ENCODE measurements around the gene CHD9.

CHD9 gene

DNA sequence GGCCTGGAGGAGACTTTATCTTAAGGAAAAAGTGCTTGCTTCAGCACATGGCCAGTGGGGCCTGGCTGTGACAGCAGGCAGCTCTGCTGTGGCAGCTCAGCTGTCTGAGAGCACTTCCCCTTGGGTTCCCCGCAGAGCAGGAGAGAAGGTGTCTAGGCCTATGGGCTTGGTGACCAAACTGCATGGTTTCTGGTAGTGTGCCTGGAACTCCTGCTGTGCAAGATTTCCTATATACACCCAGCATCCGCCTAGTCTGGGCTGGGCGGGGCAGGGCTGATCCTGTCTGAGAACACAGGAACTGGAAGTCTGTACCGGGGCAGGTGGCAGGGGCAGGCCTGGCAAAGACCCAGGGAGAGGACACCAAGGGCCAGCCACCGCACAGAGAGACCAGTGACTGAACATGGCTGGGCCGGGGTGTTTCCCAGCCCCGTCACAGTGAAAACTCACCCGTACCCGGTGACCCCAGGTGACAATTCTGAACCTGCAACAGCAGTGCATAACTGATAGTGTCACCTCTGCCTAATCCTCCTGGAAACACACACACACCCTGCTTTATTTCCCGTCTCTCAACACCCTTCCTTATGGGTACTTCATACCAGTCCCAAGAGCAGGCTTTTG lies 39.3 kb downstream of the CHD9 start:
- DNase-seq (ENCODE audit: low read depth), result no peak

DNA sequence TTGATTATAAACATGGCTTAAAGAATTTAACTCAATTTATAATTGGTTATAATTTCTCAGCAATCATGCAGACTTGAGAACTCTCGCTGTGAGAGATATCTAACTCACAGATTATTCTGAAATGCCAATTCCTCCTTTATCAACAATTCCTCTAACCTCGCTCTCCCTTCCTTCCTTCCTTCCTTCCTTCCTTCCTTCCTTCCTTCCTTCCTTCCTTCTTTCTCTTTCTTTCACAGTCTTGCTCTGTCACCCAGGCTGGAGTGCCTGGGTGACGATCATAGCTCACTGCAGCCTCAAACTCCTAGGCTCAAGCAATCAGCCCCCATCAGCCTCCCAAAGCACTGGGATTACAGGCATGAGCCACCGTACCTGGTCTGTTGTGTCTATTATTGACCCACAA lies 42.4 kb downstream of the CHD9 start:
- no peak for DNase-seq (ENCODE audit: low read depth)

DNA sequence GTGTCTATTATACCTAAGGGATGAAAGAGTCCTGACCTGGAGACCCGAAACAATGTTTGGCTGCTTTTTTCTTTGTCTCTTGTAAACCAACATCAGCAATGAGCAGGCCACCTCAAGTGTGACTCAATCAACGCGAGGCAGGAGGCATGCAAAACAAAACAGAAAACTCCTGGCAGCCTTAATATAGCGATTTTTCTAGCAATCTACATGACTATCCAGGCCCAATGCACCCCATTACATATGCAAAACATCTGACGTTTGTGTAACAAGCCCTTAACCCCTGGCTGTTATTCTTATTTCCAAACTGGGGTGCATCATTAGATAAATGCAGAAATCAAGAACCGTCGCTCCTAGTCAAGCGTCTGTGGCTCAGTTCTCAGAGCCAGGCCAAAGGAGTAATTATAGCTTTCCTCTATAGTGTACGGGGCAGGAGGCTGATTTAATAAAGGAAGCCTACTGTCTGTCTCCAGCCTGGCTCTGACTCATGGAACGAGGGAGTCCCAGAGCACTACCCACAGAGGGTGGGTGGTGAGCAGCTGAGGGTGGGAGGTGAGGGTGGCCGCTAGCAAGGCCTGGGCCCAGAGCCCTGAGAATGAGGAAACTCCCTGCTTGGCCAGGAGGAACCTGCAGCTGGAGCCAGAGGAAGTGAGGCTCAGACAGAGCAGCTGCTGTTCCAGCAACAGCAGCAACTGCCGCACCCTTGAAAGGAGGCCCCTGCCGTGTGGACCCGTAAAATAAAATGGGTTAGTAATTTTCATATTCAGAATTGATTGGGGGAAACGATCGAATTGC lies 43.9 kb downstream of the CHD9 start:
- DNase-seq (ENCODE audit: low read depth), result no peak

DNA sequence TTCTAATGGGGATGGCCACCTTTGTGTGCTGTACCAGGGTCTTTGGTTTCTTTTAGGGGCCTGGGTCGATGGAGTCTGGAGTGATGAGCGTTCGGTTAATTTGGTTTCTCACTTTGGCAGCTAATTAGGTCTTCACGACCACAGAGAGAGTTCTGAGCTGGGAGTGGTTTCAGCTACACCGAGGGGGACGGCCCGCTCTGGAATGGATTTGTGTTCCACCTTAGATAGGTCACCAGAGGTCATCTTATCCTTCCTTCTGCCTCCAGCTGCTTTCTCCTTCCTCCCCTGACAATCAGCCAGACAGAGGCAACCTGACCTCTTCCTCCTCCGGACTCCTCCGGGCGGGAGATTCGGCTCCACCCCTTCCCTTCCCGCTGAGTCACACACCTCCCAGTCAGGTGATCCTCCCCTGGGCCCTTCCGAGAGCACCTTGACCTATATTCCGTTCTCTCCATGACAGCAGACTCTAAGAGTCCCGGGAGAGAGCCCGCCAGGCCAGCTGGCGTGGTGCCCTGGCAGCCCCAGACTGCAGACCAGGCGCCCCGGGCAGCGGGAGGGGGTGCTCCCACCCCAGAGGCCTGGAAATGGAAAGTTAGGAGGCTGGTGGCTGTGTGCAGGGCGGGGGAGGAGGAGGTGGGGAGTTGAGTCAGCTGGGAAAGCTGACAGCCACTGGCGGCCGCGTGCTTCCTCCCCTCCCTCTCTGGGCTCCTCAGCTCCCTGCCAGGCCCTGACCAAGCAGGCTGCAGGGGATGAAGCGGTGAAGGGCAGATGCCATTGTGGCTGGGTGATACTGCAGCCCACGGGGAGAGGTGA lies 44.7 kb downstream of the CHD9 start:
- peak; percentile 10 for DNase-seq (ENCODE audit: low read depth)

DNA sequence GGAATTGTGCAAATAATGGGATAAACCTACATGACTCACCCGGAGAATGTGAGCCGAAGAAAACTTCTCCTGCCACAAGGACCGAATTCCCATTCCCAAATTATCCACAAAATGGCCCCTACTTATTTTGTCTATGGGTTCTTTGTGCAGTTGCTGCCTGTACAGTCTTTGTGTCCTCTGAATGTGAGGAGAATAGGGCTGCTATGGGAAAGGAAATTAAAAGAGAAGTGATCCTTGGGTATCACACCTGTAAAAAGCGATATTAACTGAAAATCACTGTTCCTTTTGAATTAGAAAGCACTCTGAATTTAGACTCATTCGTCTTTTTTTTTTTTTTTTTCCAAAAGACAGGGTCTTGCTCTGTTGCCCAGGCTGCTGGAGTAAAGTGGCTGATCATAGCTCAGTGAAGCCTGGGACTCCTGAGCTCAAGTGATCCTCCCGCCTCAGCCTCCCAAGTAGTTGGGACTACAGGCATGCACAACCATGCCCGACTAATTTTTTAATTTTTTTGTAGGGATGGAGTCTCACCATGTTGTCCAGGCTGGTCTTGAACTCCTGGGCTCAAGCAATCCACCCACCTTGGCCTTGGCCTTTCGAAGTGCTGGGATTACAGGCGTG lies 45.4 kb downstream of the CHD9 start:
- no peak for DNase-seq (ENCODE audit: low read depth)

DNA sequence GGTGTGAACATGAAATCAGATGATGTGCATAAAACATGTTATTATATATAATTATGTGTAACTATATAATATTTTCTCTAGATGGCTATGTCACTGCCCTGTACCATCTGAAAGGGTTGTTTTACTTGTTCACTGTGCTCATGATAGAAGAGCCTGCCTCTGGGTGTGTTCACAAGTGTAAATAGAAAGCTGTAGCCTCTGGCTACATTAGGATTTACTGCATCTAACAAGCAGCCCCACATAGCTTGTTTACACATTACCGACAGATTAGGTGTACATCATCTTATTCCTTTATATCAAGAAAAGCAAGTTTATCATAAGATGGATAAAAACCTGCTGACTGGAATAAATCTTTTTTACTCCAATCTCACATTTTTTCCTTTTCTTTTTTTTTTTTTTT lies 46.1 kb downstream of the CHD9 start:
- DNase-seq (ENCODE audit: low read depth), result no peak

DNA sequence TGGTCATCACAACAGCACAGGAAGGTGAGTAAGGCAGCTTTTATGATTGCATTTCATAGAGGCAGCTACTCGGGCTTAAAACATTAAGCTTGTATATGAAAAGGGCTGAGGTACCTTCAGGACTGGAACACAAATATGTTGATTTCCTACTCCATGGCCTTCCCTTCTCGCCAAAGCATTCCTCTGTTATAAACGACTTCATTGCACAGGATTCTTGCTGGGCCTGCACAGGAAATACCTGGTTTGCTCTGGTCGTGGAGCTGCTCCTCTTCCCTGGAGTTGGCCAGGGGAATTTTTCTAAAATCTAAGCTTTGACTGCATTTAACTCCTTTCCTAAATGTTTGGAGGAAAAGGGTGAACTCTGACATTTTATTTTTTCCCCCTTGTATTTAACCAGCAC lies 49.0 kb downstream of the CHD9 start:
- no peak for DNase-seq (ENCODE audit: low read depth)

DNA sequence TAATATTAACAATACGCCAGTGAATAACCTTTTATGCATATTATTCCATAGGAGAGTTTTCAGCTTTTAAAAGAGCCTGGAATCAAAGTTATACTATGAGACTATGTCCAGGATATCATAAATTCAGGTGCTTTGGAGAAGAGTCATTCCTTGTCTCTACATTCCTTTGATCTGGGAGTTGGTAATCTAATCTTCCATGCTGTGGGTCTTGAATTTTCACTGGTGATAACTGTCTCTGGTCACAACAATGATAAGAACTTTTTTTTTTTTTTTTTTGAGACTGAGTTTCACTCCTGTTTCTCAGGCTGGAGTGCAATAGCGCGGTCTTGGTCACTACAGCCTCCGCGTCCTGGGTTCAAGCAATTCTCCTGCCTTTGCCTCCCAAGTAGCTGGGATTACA lies 50.8 kb downstream of the CHD9 start:
- DNase-seq (ENCODE audit: low read depth), result no peak

DNA sequence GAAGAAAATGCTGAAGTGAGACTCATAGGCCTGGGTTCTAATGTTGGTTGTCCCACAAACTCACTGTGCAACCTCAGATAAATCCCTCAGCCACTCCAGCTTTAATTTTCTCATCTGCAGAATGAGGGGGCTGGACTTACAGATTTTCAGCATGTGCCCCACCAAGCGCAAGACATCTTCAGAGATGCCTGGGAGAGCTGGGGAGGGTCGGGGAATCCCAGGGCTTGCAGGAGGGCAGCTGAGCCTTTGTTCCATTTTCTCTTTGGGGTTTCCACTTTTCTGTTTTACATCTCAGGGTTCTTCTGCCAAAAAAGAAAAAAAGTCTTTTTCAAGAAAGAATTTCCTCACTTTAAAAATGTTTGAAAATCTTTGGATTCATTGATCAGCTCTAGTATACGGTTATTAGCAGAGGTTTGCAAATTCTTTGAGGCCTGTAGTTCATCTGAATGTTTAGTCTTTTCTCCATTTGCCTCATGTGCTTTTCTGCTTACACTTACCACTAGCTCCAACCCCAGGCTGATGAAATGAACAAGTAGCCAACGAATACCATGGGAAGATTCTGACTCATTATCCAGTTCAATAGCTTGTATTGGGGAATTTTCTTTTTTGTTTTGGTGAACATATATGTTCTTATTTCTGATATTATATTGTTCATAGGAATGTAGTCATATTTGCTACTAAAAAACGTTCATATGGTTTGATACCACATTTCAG lies 56.4 kb downstream of the CHD9 start:
- DNase-seq (ENCODE audit: low read depth), result no peak

DNA sequence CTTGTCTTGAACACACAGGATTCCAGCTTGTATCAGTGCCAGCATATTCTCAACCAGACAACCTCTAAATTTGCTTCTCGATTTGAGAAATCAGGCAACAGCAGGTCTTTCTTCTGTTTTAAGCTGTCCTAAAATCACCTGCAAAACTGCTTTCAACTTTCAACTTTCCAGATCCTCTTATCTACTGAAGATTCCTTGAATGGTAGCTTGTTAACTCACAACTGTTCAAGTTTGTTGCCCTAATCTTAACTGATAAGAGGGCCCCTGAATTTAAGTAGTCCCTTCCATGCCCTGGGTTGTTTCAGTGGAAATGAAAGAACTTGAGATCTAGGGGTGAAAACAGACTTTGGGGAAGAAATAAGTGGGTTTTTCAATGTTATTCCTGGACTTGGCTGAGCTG lies 57.2 kb downstream of the CHD9 start:
- DNase-seq (ENCODE audit: low read depth), result no peak

DNA sequence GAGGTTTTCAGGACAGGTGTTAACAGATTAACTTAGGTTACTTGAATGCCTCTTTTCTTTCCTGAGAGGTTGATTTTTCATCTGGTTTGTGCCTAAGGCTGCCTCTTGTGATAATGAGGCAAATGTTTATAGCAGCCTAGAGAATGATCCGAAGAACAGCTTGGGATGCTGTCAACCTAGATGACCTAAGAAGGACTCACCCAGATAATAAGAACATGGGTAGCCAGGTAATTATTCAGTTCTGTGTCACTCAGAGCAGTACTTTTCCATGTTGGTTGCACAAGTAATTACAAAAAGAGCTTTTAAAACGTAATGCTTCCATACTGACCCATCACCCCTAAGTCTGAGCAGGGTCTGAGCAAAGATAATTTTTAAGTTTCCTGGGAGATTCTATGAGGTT lies 60.3 kb downstream of the CHD9 start:
- no peak for DNase-seq (ENCODE audit: low read depth)

DNA sequence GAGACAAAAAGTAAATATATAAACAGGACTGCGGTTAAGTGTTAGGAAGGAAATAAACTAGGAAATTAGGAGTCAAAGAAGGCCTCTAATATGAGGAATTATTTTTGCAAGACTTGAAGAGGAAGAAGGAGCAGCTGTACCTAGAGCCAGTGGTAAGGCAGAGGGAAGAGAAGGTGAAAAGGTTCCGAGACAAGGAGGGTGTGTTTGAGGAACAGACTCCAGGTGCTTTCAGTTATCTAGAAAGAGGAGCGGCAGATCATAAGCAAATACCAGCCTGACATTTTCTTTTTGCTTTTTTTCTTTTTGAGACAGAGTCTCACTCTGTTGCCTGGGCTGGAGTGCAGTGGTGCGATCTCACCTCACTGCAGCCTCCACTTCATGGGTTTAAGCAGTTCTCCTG lies 61.0 kb downstream of the CHD9 start:
- no peak for DNase-seq (ENCODE audit: low read depth)

DNA sequence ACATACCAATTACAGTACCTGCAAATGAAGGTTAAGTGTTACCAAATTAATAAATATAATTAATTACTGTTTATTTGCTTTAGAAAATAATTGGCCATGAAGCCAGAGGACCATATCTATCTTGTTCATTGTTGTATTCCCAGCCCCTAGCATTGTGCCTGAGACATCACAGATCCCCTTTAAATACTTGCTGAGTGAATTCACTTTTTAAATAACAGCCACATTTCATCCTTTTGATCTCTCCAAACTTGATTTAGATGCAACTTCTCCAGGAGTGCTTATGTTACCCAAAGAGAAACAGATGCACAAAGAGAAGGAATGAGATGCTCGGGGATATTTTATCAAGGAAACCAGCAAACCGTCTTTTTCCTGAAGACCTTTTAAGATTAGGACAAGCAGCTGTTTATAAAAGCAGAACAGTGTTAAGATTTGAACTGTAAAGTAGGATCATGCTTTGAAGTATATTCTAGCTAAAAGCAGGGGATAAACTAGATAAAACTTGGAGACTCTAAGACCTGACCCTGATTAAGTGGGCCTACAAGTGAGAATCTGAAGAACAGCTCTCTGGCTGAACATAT lies 66.3 kb downstream of the CHD9 start:
- no peak for DNase-seq (ENCODE audit: low read depth)

DNA sequence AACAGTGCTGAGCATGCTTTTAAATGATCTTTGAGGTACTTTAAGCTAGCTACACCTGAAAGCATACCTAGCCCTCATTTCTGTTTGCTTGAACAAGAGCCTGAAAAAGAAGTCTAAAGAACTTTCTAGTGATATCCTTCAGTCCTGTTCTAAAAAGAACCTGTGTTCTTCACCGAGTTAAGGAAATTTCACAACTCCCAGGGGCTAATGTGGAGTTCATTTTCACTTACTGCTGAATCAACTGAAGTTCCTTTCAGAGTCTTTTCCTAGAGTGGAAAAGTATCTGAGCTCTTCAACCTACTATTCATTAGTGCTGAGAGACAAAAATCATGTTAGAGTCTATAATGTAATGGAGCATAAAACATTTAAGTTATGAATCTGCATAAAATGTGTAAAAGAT lies 66.9 kb downstream of the CHD9 start:
- DNase-seq (ENCODE audit: low read depth), result no peak

DNA sequence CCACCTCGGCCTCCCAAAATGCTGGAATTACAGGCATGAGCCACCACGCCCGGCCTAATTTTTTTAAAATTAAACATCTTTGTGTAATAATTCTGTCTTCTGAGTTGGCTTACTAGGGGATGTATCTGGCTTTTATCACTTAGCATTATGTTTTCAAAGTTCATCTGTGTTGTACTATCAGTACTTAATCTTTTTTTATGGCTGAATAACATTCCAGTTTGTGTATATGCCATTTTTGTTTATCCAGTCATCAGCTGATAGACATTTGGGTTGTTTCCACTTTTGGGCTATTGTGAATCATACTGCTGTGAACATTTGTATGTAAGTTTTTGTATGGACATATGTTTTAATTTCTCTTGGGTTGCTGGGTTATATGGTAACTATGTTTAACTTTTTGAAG lies 69.0 kb downstream of the CHD9 start:
- no peak for DNase-seq (ENCODE audit: low read depth)

DNA sequence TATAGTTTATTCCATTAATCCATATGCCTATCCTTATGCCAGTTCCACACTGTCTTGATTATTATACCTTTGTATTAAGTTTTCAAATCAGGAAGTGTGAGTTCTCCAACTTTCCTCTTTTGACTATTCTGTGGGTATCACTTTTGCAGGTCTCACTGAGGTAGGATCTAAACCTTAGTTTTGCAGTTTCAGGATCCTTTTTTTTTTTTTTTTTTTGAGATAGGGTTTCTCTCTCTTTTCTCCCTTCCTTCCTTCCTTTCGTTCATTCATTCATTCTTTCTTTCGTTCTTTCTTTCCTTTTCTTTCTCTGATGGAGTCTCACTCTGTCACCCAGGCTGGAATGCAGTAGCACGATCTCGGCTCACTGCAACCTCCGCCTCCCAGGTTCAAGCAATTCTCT lies 71.6 kb downstream of the CHD9 start:
- DNase-seq (ENCODE audit: low read depth), result no peak

DNA sequence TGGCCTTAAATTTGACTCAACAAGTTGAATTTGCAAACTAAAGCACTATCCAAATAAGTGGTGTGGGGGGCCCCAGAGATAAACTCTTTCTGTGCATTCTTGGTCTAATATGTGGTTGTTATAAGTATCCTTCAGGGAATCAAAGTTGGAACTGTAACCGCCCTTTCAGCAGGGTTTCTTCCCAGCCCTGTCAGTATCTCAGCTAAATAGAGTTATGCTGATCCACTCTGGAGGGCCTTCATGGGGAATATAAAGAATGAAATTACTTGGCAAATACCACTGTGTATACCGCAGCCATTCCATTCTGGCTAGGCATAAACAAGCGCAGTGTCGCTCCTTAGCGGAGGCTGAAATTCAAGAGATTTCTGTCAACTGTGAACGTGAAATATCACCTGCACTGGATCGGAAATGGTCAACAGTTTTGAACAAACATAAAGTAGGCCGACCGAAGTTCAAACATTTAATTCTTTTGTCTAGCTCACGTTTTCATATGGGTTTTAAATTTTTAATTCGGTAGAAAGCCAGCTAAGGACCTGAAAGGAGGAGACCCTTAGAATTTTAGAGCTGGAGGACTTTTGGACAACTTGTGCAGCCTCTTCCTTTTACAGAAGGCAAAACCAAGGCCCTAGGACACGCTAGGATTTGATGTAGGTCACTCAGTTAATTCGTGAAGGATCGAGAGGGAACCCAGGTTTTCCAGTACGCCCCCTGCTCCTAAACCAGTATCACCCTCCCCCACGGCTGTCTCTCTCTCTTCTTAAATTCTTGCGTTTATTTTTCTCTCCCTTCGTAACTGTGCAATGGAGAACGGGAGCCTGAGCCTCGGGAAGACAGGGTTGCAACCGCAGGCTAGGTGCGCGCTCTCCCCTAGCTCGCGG lies 74.7 kb downstream of the CHD9 start:
- DNase-seq (ENCODE audit: low read depth), result no peak

DNA sequence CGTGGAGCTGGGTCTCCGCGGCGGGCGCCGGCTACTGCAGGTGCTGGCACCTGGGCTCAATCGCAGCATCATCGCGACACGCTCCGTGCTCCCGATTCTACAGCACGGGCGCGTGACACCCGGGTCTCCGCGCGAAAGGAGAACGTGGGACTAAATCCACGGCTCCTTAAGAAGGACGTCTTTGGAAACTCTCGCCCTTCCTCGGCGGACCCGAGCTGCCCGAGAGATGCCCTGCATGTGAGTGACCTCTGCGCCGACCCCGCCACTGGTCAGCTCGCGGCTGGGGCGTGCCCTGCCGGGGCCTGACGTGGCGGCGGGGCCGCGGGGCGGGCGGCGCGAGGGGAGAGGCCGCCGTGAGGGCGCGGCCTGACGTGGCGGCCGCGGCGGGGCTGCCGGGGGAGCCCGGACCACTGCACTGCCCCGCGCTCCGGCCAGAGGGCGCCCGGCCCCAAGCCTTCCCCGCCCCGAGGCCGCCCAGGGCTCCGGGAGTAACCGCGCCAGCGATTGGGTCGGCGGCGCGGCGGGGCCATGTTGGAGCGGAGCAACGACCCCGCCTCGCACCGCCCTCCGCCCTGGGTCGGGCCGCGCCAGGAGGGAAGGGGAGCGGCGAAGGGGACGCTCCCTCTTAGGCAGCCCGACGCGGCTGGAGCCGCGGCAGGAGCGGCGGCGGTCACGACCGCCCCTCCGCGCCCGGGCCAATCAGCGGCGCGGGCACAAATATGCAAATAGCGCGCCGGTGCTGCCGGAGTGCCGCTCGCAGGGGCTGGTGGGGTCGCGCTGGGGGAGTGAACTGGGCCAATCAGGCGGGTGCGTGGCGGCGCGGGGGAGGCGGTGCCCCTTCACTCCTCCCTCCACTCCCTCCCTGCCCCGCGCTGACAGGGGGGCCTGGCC lies 75.6 kb downstream of the CHD9 start:
- DNase-seq (ENCODE audit: low read depth), result peak; percentile 92

DNA sequence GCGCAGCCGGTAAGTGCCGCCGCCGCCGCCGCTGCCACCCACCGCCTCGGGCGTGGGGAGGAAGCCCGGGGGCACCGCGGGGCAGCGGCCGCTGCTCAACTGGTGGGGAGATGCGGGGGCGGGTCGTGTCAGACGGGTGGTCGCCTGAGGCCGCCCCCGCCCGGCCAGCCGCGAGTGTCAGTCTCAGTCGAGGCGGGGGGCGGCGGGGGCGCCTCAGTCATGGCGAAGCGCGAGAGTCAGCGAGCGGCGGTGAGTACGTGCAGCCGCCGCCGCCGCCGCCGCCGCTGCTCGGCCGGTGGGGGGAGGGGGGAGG lies 76.2 kb downstream of the CHD9 start:
- no peak for DNase-seq (ENCODE audit: low read depth)

Measured in T follicular helper cell (primary cell).